ENCODE results near the gene GTPBP3. TPM values are rescaled to one million over a fixed set of nuclear protein-coding genes. Genes with fewer than 3 reads are reported as not detected.

Gene GTPBP3
- total RNA-seq = 13.6 and 14.9 TPM in 2 replicates

GRCh38 chr19:17336872-17337674 is at the start of gene GTPBP3:
TSS of gene GTPBP3 (plus strand) at chr19:17337553. CDS start at chr19:17337612, 59 bp downstream.

GRCh38 chr19:17303167-17303939 is 34.0 kb upstream of the GTPBP3 start, which contains the start of gene ABHD8:
TSS of gene ABHD8 (minus strand) at chr19:17303425. CDS start at chr19:17301616, 1,809 bp downstream.

GRCh38 chr19:17305517-17306284 is 31.7 kb upstream of the GTPBP3 start, which contains the start of gene MRPL34:
TSS of gene MRPL34 (plus strand) at chr19:17305872. CDS start at chr19:17305893, 21 bp downstream.

GRCh38 chr19:17309198-17309964 is 28.0 kb upstream of the GTPBP3 start, which contains the start of gene DDA1:
TSS of gene DDA1 (plus strand) at chr19:17309563. CDS start at chr19:17309655, 92 bp downstream.

GRCh38 chr19:17334414-17335409 is 2.6 kb upstream of the GTPBP3 start, which contains the start of gene ANO8:
TSS of gene ANO8 (minus strand) at chr19:17334855. CDS start at chr19:17334670, 185 bp downstream.

GRCh38 chr19:17376935-17377600 is 39.7 kb downstream of the GTPBP3 start, which contains the start of gene PLVAP:
TSS of gene PLVAP (minus strand) at chr19:17377342. CDS start at chr19:17377288, 54 bp downstream.

Other genes starting within 250 kb of the GTPBP3 start
- 18.2 and 20.9 TPM in 2 replicates for gene USE1, start 122.2 kb upstream of the GTPBP3 start, total RNA-seq
- gene OCEL1, start 111.3 kb upstream of the GTPBP3 start, total RNA-seq = 2.9 and 4.9 TPM in 2 replicates
- 42.7 and 48.3 TPM in 2 replicates for gene NR2F6, start 91.6 kb upstream of the GTPBP3 start, total RNA-seq
- gene USHBP1, start 72.8 kb upstream of the GTPBP3 start, total RNA-seq = not detected in 2 replicates
- 58.9 and 79.5 TPM in 2 replicates for gene BABAM1, start 70.1 kb upstream of the GTPBP3 start, total RNA-seq
- 0.65 TPM in 1 of 2 replicates, not detected in the other for gene ANKLE1, start 55.7 kb upstream of the GTPBP3 start, total RNA-seq
- 16.7 and 18.2 TPM in 2 replicates for gene ABHD8, start 34.1 kb upstream of the GTPBP3 start, total RNA-seq
- gene MRPL34, start 31.7 kb upstream of the GTPBP3 start, total RNA-seq = 34.6 and 38.3 TPM in 2 replicates
- 10.9 and 21.6 TPM in 2 replicates for gene DDA1, start 28.0 kb upstream of the GTPBP3 start, total RNA-seq
- 9.2 and 10.1 TPM in 2 replicates for gene ANO8, start 2.7 kb upstream of the GTPBP3 start, total RNA-seq
- gene PLVAP, start 39.8 kb downstream of the GTPBP3 start, total RNA-seq = under 0.01 TPM in 1 of 2 replicates, not detected in the other
- gene CCDC194, start 56.6 kb downstream of the GTPBP3 start, total RNA-seq = 0.49 TPM in 1 of 2 replicates, not detected in the other
- gene BST2, start 68.1 kb downstream of the GTPBP3 start, total RNA-seq = 15.1 and 31.6 TPM in 2 replicates
- 57.9 and 68.2 TPM in 2 replicates for gene MVB12A, start 82.5 kb downstream of the GTPBP3 start, total RNA-seq
- gene TMEM221, start 111.1 kb downstream of the GTPBP3 start, total RNA-seq = 0.12 TPM in 1 of 2 replicates, not detected in the other
- not detected in 2 replicates for gene NXNL1, start 123.4 kb downstream of the GTPBP3 start, total RNA-seq
- 71.6 and 87.1 TPM in 2 replicates for gene SLC27A1, start 133.0 kb downstream of the GTPBP3 start, total RNA-seq
- gene PGLS, start 174.1 kb downstream of the GTPBP3 start, total RNA-seq = 72.2 and 74.3 TPM in 2 replicates
- 91.4 and 113 TPM in 2 replicates for gene COLGALT1, start 218.1 kb downstream of the GTPBP3 start, total RNA-seq